Left lobe of liver (tissue), 2 donors: ENCODE data around the gene RHOF. TPM values are rescaled to one million over a fixed set of nuclear protein-coding genes. Genes with fewer than 3 reads are reported as not detected.
"Not testable (repeated sequence)": the region's sequence is repeated elsewhere in the genome, so short reads cannot be mapped to it uniquely, and the experiment has no call there.

Source experiments
- ATAC-seq: fragments of 200-7000 bp; cut with Tn5 transposase; one replicate; pipeline ENCODE4 v1.9.1; 2020; ENCODE audit warnings: mild to moderate bottlenecking, moderate library complexity
- DNase-seq: peaks from one replicate; pipeline ENCODE4 v3.0.0-alpha.2; 2020; ENCODE audit warnings: low spot score
- total RNA-seq: library from RNA; stranded (reverse); gene quantifications from one replicate; pipeline ENCODE4 v1.2.1, GENCODE V29; 2021
- donor health status: DM: no; HTN: no; CAD: no; lungs with moderate emphysema.
- donor health status: DM: no; HTN: yes; CAD: no.

Gene RHOF
- total RNA-seq, 1 donor from 2014 or later = 7.9 TPM

DNA sequence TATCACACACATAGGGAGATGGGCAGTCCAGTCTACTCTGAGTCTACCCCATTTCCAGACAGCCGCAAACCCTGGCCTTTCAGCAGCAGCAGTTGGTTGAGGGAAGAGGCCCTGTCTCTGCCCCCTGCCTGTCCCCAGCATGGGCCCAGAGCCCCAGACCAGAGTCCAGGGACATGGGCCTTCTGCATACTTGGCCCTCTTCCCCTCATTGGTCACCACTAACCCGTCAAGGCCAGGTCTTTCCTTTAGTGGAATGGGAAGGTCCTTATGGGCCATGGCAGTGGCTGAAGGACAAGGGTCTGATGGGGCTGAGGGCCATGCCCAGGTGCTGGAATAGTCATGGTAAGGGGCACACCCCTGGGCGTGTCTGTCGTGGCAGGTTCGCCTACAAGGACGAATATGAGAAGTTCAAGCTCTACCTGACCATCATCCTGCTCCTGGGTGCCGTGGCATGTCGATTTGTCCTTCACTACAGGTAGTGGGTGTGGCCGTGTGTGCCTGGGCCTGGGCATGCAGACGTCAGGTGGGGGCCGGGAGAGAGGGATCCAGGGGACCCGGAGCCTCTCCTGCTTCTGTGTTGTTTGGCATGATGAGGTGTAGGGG lies 41.6 kb downstream of the RHOF start:
- DNase-seq (no peak), ATAC-seq (no peak)

DNA sequence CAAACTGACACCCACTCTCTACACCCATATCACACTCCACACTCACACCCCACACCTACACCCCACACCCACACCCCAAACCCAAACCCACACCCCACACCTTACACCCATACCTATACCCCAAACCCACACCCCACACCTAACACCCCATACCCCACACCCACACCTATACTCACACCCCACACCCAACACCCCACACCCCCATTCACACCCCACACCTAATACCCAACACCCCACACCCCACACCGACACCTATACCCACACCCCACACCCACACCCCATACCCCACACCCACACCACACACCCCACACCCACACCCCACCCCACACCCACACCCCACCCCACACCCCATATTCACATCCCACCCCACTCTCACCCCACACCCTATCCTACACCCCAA lies 42.5 kb downstream of the RHOF start:
- ATAC-seq (no peak), DNase-seq (no peak)

DNA sequence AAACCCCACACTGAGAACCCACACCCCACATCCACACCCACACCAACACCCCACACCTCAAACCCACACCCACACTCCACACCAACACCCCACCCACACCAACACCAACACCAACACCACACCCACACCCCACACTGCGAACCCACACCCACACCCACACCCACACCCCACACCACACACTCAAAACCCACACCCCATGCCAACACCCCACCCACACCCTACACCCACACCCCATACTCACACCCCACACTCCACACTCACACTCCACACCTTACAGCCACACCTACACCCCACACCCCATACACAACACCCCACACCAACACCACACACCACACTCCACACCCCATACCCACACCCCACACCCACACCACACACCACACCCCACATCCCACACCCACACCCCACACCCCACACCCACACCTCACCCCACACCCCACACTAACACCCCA lies 43.0 kb downstream of the RHOF start:
- ATAC-seq (no peak), DNase-seq (no peak)

DNA sequence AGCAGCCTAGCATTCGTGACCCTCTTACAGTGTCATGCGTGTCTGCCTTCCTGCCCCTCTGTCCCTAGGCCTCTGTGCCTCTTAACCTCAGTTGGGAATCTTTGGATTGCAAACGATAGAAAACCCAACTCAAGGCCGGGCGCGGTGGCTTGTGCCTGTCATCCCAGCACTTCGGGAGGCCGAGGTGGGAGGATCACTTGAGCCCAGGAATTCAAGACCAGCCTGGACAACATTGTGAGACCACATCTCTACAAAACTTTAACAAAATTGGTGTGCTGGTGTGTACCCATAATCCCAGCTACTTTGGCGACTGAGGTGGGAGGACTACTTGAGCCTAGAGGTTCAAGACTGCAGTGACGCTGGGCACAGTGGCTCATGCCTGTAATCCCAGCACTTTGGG lies 44.2 kb downstream of the RHOF start:
- DNase-seq (no peak), ATAC-seq (no peak)

DNA sequence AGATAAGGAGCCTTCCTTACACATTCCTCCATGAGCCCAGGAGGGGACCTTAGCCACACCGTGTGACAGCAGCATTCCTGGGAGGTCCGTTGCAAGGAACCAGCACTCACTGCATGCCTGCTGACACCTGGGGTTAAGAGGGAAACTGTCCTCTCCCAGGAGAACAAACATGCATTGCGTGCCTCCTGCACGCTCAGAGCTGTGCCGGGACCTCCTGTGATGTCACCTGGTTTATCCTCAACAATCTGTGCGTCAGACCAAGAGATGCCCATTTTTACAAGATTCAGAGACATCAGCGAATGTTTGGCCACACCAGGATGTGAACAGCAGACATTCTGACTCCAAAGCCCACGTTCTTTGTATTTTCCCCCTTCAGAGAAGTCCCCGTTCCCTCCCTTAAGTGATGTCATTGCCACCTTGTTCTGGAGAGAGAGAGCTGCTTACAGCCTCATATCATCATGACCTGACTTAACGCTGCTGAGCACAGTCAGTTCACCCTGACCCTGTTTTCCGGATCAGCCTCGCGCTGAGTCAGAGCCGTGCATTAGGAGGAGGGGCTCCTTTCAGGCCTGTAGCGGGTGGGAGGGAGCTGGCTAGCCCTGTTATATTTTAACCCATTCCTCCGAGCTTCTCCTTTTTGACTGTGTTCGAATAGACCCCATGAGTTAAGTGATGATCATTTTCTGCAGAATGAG lies 44.8 kb downstream of the RHOF start:
- ATAC-seq (peak; percentile 27), DNase-seq (no peak)

DNA sequence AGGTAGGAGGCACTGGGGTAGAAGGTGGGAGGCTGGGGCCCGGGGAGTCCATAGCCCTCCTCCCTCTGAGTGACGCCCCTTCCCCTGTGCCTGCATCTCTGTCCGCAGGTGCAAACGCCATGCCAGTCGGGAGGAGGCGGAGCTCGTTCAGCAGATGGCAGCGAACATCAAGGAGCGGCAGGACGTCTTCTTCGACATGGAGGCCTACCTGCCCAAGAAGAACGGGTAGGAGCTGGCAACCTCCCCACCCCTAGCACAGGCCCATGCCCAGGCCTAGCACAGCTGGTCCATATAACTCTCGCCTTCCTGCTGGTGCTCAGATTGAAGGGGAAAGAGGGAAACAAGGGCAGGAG lies 45.3 kb downstream of the RHOF start:
- ATAC-seq (peak; percentile 7), DNase-seq (no peak)

DNA sequence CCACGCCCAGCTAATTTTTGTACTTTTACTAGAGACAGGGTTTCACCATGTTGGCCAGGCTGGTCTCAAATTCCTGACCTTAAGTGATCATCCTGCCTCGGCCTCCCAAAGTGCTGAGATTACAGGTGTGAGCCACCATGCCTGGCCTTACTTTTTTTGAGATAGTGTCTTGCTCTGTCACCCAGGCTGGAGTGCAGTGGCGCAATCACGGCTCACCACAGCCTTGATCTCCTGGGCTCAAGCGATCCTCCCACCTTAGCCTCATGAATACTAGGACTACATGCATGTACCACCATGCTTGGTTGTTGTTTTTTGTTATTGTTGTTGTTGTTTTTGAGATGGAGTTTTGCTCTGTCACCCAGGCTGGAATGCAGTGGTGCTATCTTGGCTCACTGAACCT lies 47.9 kb downstream of the RHOF start:
- not testable (repeated sequence) for ATAC-seq, DNase-seq

DNA sequence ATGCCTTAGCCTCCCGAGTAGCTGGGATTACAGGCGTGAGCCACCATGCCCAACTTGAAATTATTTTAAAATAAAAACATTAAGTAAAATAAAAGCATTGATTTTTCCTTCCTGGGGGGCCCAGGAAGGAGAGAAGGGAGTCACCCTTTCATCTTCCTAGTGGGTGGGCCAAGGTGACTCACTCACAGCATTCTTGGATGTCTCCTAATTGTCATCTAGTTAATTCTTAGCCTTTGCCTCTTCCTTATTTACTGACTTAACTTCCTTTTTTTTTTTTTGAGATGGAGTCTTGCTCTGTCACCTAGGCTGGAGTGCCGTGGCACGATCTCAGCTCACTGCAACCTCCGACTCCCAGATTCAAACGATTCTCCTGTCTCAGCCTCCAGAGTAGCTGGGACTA lies 51.7 kb downstream of the RHOF start:
- ATAC-seq (no peak), DNase-seq (no peak)

DNA sequence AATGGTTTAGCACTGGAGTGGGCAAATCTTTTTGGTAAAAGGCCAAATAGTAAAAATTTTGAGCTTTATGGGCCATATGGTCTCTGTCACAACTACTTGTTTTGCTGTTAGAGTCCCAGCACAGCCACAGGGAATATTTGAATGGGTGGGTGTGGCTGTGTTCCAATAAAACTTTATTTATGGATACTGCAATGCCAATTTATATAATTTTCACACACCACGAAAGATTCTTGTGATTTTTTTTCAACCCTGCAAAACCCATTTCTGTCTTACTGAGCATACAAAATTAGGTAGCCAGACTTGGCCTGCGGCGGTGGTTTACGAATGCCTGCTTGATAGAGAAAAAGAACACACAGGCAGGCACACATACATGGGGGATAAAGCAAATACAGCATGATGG lies 52.6 kb downstream of the RHOF start:
- no peak for ATAC-seq
- no peak for DNase-seq

DNA sequence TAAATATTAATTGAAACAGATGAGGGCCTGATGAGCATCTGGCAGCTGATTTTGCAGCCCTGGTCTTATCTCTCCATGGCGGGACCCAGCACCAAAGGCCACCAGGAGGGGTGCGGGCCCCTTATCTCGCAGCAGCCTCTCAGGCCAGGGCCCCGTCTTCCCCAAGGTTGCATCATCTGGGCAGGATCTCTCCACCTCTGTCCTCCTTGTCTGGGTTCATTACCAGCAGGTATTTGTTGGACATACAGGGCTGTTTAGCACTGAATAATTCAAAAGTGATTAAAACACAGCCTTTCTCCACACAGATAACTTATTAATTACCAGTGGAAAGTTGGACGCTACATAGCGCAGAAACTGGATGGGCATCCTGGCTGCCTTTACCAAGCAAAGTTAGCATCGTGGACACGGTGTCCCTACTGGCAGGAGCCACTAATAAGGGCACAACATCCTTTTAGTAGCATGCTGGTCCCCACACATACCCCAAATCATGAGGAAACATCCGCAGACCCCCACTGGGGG lies 55.1 kb downstream of the RHOF start:
- DNase-seq = no peak
- no peak for ATAC-seq

DNA sequence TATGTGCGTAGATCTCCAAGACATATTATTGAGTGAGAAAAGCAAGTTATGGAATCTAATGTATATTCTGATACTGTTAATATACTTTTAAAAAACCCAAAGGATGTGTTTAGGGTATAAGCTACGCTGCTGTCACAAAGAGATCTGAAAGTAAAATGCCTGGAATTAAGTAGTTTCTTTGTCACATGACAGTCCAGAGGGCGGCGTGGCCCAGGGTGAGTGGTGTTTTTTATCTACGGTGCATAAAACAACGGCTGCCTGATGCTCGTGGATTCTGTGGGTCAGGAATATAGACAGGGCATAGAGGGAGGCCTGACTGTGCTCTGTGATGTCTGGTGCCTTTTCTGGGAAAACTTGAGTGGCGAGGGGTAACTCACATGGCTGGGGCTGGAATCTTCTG lies 59.6 kb downstream of the RHOF start:
- no peak for ATAC-seq
- DNase-seq = no peak

DNA sequence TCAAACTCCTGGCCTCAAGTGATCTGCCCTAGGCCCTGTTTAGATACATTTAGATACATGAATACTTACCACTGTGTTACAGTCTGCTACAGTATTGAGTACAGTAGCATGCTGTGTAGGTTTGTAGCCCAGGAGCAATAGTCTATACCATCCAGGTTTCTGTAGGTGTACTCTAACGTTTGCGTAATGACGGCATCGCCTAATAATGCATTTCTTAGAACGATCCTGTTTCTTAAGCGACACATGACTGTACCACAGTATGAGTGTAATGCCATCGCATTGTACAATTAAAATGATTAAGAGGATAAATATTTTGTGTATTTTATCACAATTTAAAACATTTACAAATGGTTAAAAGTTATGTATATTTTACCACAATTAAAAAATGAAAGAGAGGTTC lies 62.0 kb downstream of the RHOF start:
- DNase-seq (no peak), ATAC-seq (no peak)

DNA sequence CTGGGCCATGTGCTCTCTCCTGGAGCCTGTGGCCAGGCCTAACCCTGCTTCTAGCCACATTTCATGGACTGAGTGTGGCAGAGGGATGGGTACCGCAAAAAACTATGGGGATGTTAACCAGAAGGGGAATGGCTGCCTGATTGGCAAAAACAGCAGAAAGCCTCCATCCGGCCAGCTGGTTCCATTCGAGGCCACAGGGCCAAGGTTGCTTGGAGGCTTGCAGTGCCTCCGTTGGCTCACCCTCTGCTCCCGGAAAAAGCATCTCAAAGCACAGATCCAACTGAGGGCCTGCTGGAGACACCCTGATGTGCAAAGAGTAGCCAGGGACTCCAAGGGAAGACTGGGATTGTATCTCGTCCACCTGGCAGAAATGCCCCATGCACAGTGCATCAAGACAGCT lies 64.5 kb downstream of the RHOF start:
- ATAC-seq (no peak), DNase-seq (no peak)

Other genes starting within 250 kb of the RHOF start
- 10.1 TPM for gene KDM2B, start 212.7 kb downstream of the RHOF start, total RNA-seq
- gene ORAI1, start 167.2 kb downstream of the RHOF start, total RNA-seq = 8.2 TPM
- gene MORN3, start 124.0 kb downstream of the RHOF start, total RNA-seq = not detected
- 5.6 TPM for gene TMEM120B, start 80.9 kb downstream of the RHOF start, total RNA-seq
- 12.8 TPM for gene SETD1B, start 10.3 kb upstream of the RHOF start, total RNA-seq
- gene HPD, start 65.2 kb upstream of the RHOF start, total RNA-seq = 1,410 TPM
- gene PSMD9, start 95.1 kb upstream of the RHOF start, total RNA-seq = 25.8 TPM
- gene CFAP251, start 124.9 kb upstream of the RHOF start, total RNA-seq = 2.2 TPM
- gene BCL7A, start 228.2 kb upstream of the RHOF start, total RNA-seq = 5.2 TPM